ENCODE measurements around the gene HLA-DPB1.

- no peak for TF ChIP-seq CTCF (IDR thresholded peaks at IDR 0.05; ENCODE audit: low read length)
- TF ChIP-seq EZH2phosphoT487 (IDR thresholded peaks at IDR 0.05; ENCODE audit: low read length): no peak
Observed at GRCh38 chr6:33078919-33079521, 3.2 kb downstream of the HLA-DPB1 start.
